SK-N-SH (cell line): Measurements from ENCODE around the gene VCP. TPM values are rescaled to one million over a fixed set of nuclear protein-coding genes. Genes with fewer than 3 reads are reported as not detected.

ENCODE experiments used
- CTCF ChIA-PET: fragments of 300-600, 350-600 bp; formaldehyde crosslinking; extraction: SDS; loops from one replicate; lab custom pipeline; 2021; lab: Yijun Ruan, JAX
- POLR2A ChIA-PET: fragments of 350-600 bp; sonication (Branson Sonifier 250); formaldehyde crosslinking; extraction: SDS; loops from one replicate; lab custom pipeline; 2020; ENCODE audit warnings: antibody characterized with exemption, inconsistent platforms; lab: Yijun Ruan, JAX
- DNase-seq: peaks from one replicate; pipeline ENCODE4 v3.0.0; 2012
- H2AFZ ChIP-seq: fragments of 200-600 bp; sonication (generic); 2 replicates; pipeline ENCODE4 v1.8.1; 2016; ENCODE audit warnings: antibody characterized with exemption, mild to moderate bottlenecking, low read depth
- H3F3A ChIP-seq: fragments of 200-600 bp; sonication (generic); replicated peaks from 2 replicates; pipeline ENCODE3; 2016; ENCODE audit warnings: antibody characterized with exemption, mild to moderate bottlenecking; ENCODE audit not compliant: insufficient read depth
- H3K27ac ChIP-seq, 2 experiments: fragments of 200-500 bp in 1 of 2; fragments of 200-600 bp in 1 of 2; sonication (Bioruptor generic) in 1 of 2; sonication (generic), shearing (Covaris generic) in 1 of 2; 2 replicates each; pipeline versions ENCODE4 v1.5.1 to v1.6.1; 2014 to 2016; ENCODE audit warnings: low read depth in 2 of 2, inconsistent platforms in 1 of 2, low read length in 1 of 2, mild to moderate bottlenecking in 1 of 2, mixed read lengths in 1 of 2
- H3K27me3 ChIP-seq: fragments of 200-600 bp; sonication (generic), shearing (Covaris generic); 2 replicates; pipeline ENCODE4 v1.6.1; 2016; ENCODE audit warnings: mixed run types; ENCODE audit not compliant: insufficient read depth
- H3K36me3 ChIP-seq, 2 experiments: fragments of 200-500 bp in 1 of 2; fragments of 200-600 bp in 1 of 2; sonication (Bioruptor generic) in 1 of 2; sonication (generic) in 1 of 2; replicated peaks in 1 of 2; 2 replicates each; pipeline versions ENCODE3 to v1.5.1; 2014 to 2016; ENCODE audit warnings: low read length in 1 of 2, mild to moderate bottlenecking in 1 of 2; ENCODE audit not compliant: insufficient read depth in 2 of 2, control insufficient read depth in 1 of 2
- H3K4me1 ChIP-seq, 2 experiments: fragments of 200-500 bp in 1 of 2; fragments of 200-600 bp in 1 of 2; sonication (Bioruptor generic) in 1 of 2; sonication (generic), shearing (Covaris generic) in 1 of 2; 2 replicates each; pipeline versions ENCODE4 v1.5.1 to v1.6.1; 2014 to 2016; ENCODE audit warnings: low read depth in 1 of 2, low read length in 1 of 2, mixed run types in 1 of 2; ENCODE audit not compliant: insufficient read depth in 2 of 2, control insufficient read depth in 1 of 2
- H3K4me2 ChIP-seq: fragments of 200-600 bp; sonication (generic), shearing (Covaris generic); 2 replicates; pipeline ENCODE4 v1.6.1; 2017; ENCODE audit warnings: mixed run types
- H3K4me3 ChIP-seq, 2 experiments: fragments of 200-500 bp in 1 of 2; fragments of 200-600 bp in 1 of 2; sonication (Bioruptor generic) in 1 of 2; sonication (generic), shearing (Covaris generic) in 1 of 2; 2 replicates each; pipeline versions ENCODE4 v1.5.1 to v1.8.1; 2014 to 2016; ENCODE audit warnings: low read depth in 2 of 2, inconsistent platforms in 1 of 2, low read length in 1 of 2, mild to moderate bottlenecking in 1 of 2, mixed read lengths in 1 of 2, moderate library complexity in 1 of 2
- H3K79me2 ChIP-seq: fragments of 200-600 bp; sonication (generic); 2 replicates; pipeline ENCODE4 v1.8.1; 2017; ENCODE audit warnings: mild to moderate bottlenecking; ENCODE audit not compliant: insufficient read depth
- H3K9ac ChIP-seq: fragments of 200-600 bp; sonication (generic); 2 replicates; pipeline ENCODE4 v1.6.1; 2017; ENCODE audit warnings: mixed run types
- H3K9me2 ChIP-seq: fragments of 200-600 bp; sonication (generic); 2 replicates; pipeline ENCODE4 v1.6.1; 2017; ENCODE audit warnings: mixed run types
- H3K9me3 ChIP-seq: fragments of 200-600 bp; sonication (generic); 2 replicates; pipeline ENCODE4 v1.6.1; 2017; ENCODE audit warnings: mixed run types, mild to moderate bottlenecking, moderate library complexity
- H4K20me1 ChIP-seq: fragments of 200-600 bp; sonication (generic); 2 replicates; pipeline ENCODE4 v1.6.1; 2017; ENCODE audit warnings: mild to moderate bottlenecking, mixed run types; ENCODE audit not compliant: insufficient read depth
- ELF1 ChIP-seq: IDR thresholded peaks from 2 replicates; pipeline ENCODE4 v1.4.0; 2012
- FOSL2 ChIP-seq: IDR thresholded peaks from 2 replicates; pipeline ENCODE4 v1.4.0; 2012; ENCODE audit warnings: low read depth, mild to moderate bottlenecking, moderate library complexity, borderline replicate concordance
- FOXJ3 ChIP-seq: sonication (generic); formaldehyde crosslinking; IDR thresholded peaks from 2 replicates; pipeline ENCODE4 v1.5.1; 2020; ENCODE audit warnings: mild to moderate bottlenecking, missing genetic modification reagents
- GATA2 ChIP-seq: sonication (generic); formaldehyde crosslinking; IDR thresholded peaks from 2 replicates; pipeline ENCODE4 v1.5.0; 2020; ENCODE audit warnings: mild to moderate bottlenecking, missing genetic modification reagents
- MEF2A ChIP-seq: IDR thresholded peaks from 2 replicates; pipeline ENCODE4 v1.4.0; 2012; ENCODE audit warnings: low read depth, borderline replicate concordance
- MXI1 ChIP-seq: IDR thresholded peaks from 2 replicates; pipeline ENCODE4 v1.6.1; 2012; ENCODE audit warnings: mild to moderate bottlenecking, low read depth, low read length, improper control_type of control experiment
- POLR2AphosphoS5 ChIP-seq: IDR thresholded peaks from 2 replicates; pipeline ENCODE4 v1.6.1; 2012; ENCODE audit warnings: low read depth, low read length
- RAD21 ChIP-seq: IDR thresholded peaks from 2 replicates; pipeline ENCODE4 v1.6.1; 2012; ENCODE audit warnings: mild to moderate bottlenecking, low read length
- RCOR1 ChIP-seq: fragments of 150-350 bp; IDR thresholded peaks from 2 replicates; pipeline ENCODE4 v1.6.1; 2017; ENCODE audit warnings: antibody characterized with exemption, low read length
- TAF1 ChIP-seq: IDR thresholded peaks from 2 replicates; pipeline ENCODE4 v1.6.1; 2012; ENCODE audit warnings: low read depth, mild to moderate bottlenecking, low read length, moderate library complexity, borderline replicate concordance
- WGBS: methylation state at CpG from one replicate; pipeline ENCODE4 v1.1.6; 2017; ENCODE audit warnings: low lambda C conversion rate; 5-methylcytosine and 5-hydroxymethylcytosine counted together
- polyA plus RNA-seq, 3 experiments: library from polyadenylated mRNA; depleted of rRNA; stranded (reverse); fragments of >200 nt; gene quantifications; 2 replicates each; pipeline ENCODE4 v1.2.3, GENCODE V29; 2012
- small RNA-seq, 7 experiments: library from RNA; depleted of rRNA; stranded (forward); fragments of <200 nt; gene quantifications; one replicate each; pipeline ENCODE3, GENCODE V24; 2012
- TF ChIP-seq, protein P1 (sequence below): fragments of 150-350 bp; IDR thresholded peaks from 2 replicates; pipeline ENCODE4 v1.6.1; 2016; ENCODE audit warnings: mild to moderate bottlenecking, low read depth, low read length
- TF ChIP-seq, protein P2 (sequence below): IDR thresholded peaks from 2 replicates; pipeline ENCODE4; 2012

The VCP gene
- polyA plus RNA-seq, 1 of the 3 experiments (the other 2 are of a cell fraction) = 238 TPM

GRCh38 chr9:35010351-35010958, 62.0 kb downstream of the VCP start:
- H3K9me2 ChIP-seq = no peaks in the 10 kb centered on the region
- no peaks in the 10 kb centered on the region for H4K20me1 ChIP-seq
- H3K36me3 ChIP-seq = peaks cover 0 to 41% of the 10 kb centered on the region in 2 experiments
- POLR2A ChIA-PET = no interaction called here
- no peak overlapping the region for H3K9ac ChIP-seq
- WGBS = 38% methylated on average over 3 of the region's 3 CpGs
- TF ChIP-seq, protein P1, sequence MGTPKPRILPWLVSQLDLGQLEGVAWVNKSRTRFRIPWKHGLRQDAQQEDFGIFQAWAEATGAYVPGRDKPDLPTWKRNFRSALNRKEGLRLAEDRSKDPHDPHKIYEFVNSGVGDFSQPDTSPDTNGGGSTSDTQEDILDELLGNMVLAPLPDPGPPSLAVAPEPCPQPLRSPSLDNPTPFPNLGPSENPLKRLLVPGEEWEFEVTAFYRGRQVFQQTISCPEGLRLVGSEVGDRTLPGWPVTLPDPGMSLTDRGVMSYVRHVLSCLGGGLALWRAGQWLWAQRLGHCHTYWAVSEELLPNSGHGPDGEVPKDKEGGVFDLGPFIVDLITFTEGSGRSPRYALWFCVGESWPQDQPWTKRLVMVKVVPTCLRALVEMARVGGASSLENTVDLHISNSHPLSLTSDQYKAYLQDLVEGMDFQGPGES = no peak
- TF ChIP-seq MEF2A = no peak
- TF ChIP-seq ELF1 = no peak
- no peak for TF ChIP-seq FOSL2
- TF ChIP-seq FOXJ3 (CRISPR knock-in tag) = no peak
- TF ChIP-seq RAD21 = no peak
- no peak for TF ChIP-seq MXI1
- TF ChIP-seq, protein P2, sequence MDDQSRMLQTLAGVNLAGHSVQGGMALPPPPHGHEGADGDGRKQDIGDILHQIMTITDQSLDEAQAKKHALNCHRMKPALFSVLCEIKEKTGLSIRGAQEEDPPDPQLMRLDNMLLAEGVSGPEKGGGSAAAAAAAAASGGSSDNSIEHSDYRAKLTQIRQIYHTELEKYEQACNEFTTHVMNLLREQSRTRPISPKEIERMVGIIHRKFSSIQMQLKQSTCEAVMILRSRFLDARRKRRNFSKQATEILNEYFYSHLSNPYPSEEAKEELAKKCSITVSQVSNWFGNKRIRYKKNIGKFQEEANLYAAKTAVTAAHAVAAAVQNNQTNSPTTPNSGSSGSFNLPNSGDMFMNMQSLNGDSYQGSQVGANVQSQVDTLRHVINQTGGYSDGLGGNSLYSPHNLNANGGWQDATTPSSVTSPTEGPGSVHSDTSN = no peak
- TF ChIP-seq RCOR1 = no peak
- no peak for TF ChIP-seq TAF1
- TF ChIP-seq GATA2 (CRISPR knock-in tag) = no peak
- TF ChIP-seq POLR2AphosphoS5 = no peak
- TF ChIP-seq, all 33 proteins: peak for 0
- Histone ChIP-seq H2AFZ (no peak overlapping the region), H3K4me1 (no peaks in the 10 kb centered on the region), H3K27ac (no peak overlapping the region), H3K4me2 (no peak overlapping the region), H3K27me3 (no peaks in the 10 kb centered on the region), H3F3A (peaks cover 4% of the 10 kb centered on the region), H3K9me3 (peaks cover 9% of the 10 kb centered on the region; the same call in 1 of the 2 replicates), H3K4me3 (no peak overlapping the region), H3K79me2 (no peaks in the 10 kb centered on the region)
- CTCF ChIA-PET = interaction anchor here (0.9 to 2.0 kb wide), 2 partner anchors 16 to 111 kb away, joined by 3 to 7 read pairs; no protein-coding TSS in a partner anchor
- no peak for DNase-seq

Small RNA genes within 50 kb of the gene (small RNA-seq; reads per million reads assigned to genes)
- 0 reads per million in 7 experiments for gene RN7SL338P

Other genes with a start within 250 kb of the VCP start
- not detected in 2 replicates for gene PHF24, start 114.3 kb downstream of the VCP start, polyA plus RNA-seq (2012; rRNA removed)
- gene DNAJB5, start 82.9 kb downstream of the VCP start, polyA plus RNA-seq (2012; rRNA removed) = 3.3 and 4.0 TPM in 2 replicates
- gene FANCG, start 7.3 kb upstream of the VCP start, polyA plus RNA-seq (2012; rRNA removed) = 25.1 and 25.6 TPM in 2 replicates
- 31.0 and 38.5 TPM in 2 replicates for gene PIGO, start 24.0 kb upstream of the VCP start, polyA plus RNA-seq (2012; rRNA removed)
- gene STOML2, start 30.5 kb upstream of the VCP start, polyA plus RNA-seq (2012; rRNA removed) = 229 and 232 TPM in 2 replicates
- gene ATOSB, start 43.2 kb upstream of the VCP start, polyA plus RNA-seq (2012; rRNA removed) = 42.6 and 46.0 TPM in 2 replicates
- 8.1 and 9.8 TPM in 2 replicates for gene UNC13B, start 89.4 kb upstream of the VCP start, polyA plus RNA-seq (2012; rRNA removed)